ENCODE measurements around the gene IL32.

The IL32 gene

GRCh38 chr16:3115561-3115960 is 50.1 kb downstream of the IL32 start:
- DNase-seq (ENCODE audit: low read depth, low spot score): no peak

- no peak for DNase-seq (ENCODE audit: low read depth, low spot score)
These were observed 52.9 kb downstream of the IL32 start for GRCh38 chr16:3118204-3118790.

GRCh38 chr16:3118846-3119245 is 53.4 kb downstream of the IL32 start:
- no peak for DNase-seq (ENCODE audit: low read depth, low spot score)
